SK-N-SH (cell line): ENCODE results near the gene C17orf67. TPM values are rescaled to one million over a fixed set of nuclear protein-coding genes. Genes with fewer than 3 reads are reported as not detected.
A peak's percentile ranks its signal among the peaks of the same experiment; 100 is the strongest.

Experiments
- CTCF ChIA-PET: fragments of 300-600, 350-600 bp; formaldehyde crosslinking; extraction: SDS; loops from one replicate; lab custom pipeline; 2021; lab: Yijun Ruan, JAX
- POLR2A ChIA-PET: fragments of 350-600 bp; sonication (Branson Sonifier 250); formaldehyde crosslinking; extraction: SDS; loops from one replicate; lab custom pipeline; 2020; ENCODE audit warnings: antibody characterized with exemption, inconsistent platforms; lab: Yijun Ruan, JAX
- DNase-seq: peaks from one replicate; pipeline ENCODE4 v3.0.0; 2012
- H2AFZ ChIP-seq: fragments of 200-600 bp; sonication (generic); 2 replicates; pipeline ENCODE4 v1.8.1; 2016; ENCODE audit warnings: antibody characterized with exemption, mild to moderate bottlenecking, low read depth
- H3F3A ChIP-seq: fragments of 200-600 bp; sonication (generic); replicated peaks from 2 replicates; pipeline ENCODE3; 2016; ENCODE audit warnings: antibody characterized with exemption, mild to moderate bottlenecking; ENCODE audit not compliant: insufficient read depth
- H3K27ac ChIP-seq, 2 experiments: fragments of 200-500 bp in 1 of 2; fragments of 200-600 bp in 1 of 2; sonication (Bioruptor generic) in 1 of 2; sonication (generic), shearing (Covaris generic) in 1 of 2; 2 replicates each; pipeline versions ENCODE4 v1.5.1 to v1.6.1; 2014 to 2016; ENCODE audit warnings: low read depth in 2 of 2, inconsistent platforms in 1 of 2, low read length in 1 of 2, mild to moderate bottlenecking in 1 of 2, mixed read lengths in 1 of 2
- H3K27me3 ChIP-seq: fragments of 200-600 bp; sonication (generic), shearing (Covaris generic); 2 replicates; pipeline ENCODE4 v1.6.1; 2016; ENCODE audit warnings: mixed run types; ENCODE audit not compliant: insufficient read depth
- H3K36me3 ChIP-seq, 2 experiments: fragments of 200-500 bp in 1 of 2; fragments of 200-600 bp in 1 of 2; sonication (Bioruptor generic) in 1 of 2; sonication (generic) in 1 of 2; replicated peaks in 1 of 2; 2 replicates each; pipeline versions ENCODE3 to v1.5.1; 2014 to 2016; ENCODE audit warnings: low read length in 1 of 2, mild to moderate bottlenecking in 1 of 2; ENCODE audit not compliant: insufficient read depth in 2 of 2, control insufficient read depth in 1 of 2
- H3K4me1 ChIP-seq, 2 experiments: fragments of 200-500 bp in 1 of 2; fragments of 200-600 bp in 1 of 2; sonication (Bioruptor generic) in 1 of 2; sonication (generic), shearing (Covaris generic) in 1 of 2; 2 replicates each; pipeline versions ENCODE4 v1.5.1 to v1.6.1; 2014 to 2016; ENCODE audit warnings: low read depth in 1 of 2, low read length in 1 of 2, mixed run types in 1 of 2; ENCODE audit not compliant: insufficient read depth in 2 of 2, control insufficient read depth in 1 of 2
- H3K4me2 ChIP-seq: fragments of 200-600 bp; sonication (generic), shearing (Covaris generic); 2 replicates; pipeline ENCODE4 v1.6.1; 2017; ENCODE audit warnings: mixed run types
- H3K4me3 ChIP-seq, 2 experiments: fragments of 200-500 bp in 1 of 2; fragments of 200-600 bp in 1 of 2; sonication (Bioruptor generic) in 1 of 2; sonication (generic), shearing (Covaris generic) in 1 of 2; 2 replicates each; pipeline versions ENCODE4 v1.5.1 to v1.8.1; 2014 to 2016; ENCODE audit warnings: low read depth in 2 of 2, inconsistent platforms in 1 of 2, low read length in 1 of 2, mild to moderate bottlenecking in 1 of 2, mixed read lengths in 1 of 2, moderate library complexity in 1 of 2
- H3K79me2 ChIP-seq: fragments of 200-600 bp; sonication (generic); 2 replicates; pipeline ENCODE4 v1.8.1; 2017; ENCODE audit warnings: mild to moderate bottlenecking; ENCODE audit not compliant: insufficient read depth
- H3K9ac ChIP-seq: fragments of 200-600 bp; sonication (generic); 2 replicates; pipeline ENCODE4 v1.6.1; 2017; ENCODE audit warnings: mixed run types
- H3K9me2 ChIP-seq: fragments of 200-600 bp; sonication (generic); 2 replicates; pipeline ENCODE4 v1.6.1; 2017; ENCODE audit warnings: mixed run types
- H3K9me3 ChIP-seq: fragments of 200-600 bp; sonication (generic); 2 replicates; pipeline ENCODE4 v1.6.1; 2017; ENCODE audit warnings: mixed run types, mild to moderate bottlenecking, moderate library complexity
- H4K20me1 ChIP-seq: fragments of 200-600 bp; sonication (generic); 2 replicates; pipeline ENCODE4 v1.6.1; 2017; ENCODE audit warnings: mild to moderate bottlenecking, mixed run types; ENCODE audit not compliant: insufficient read depth
- CHD2 ChIP-seq: fragments of 150-350 bp; IDR thresholded peaks from 2 replicates; pipeline ENCODE4 v1.6.1; 2018; ENCODE audit warnings: low read length; ENCODE audit not compliant: partially characterized antibody
- CTCF ChIP-seq: fragments of 200-600 bp; sonication (generic); IDR thresholded peaks from 2 replicates; pipeline ENCODE4 v1.6.1; 2017; ENCODE audit warnings: antibody characterized with exemption, mild to moderate bottlenecking, moderate library complexity
- ELF1 ChIP-seq: IDR thresholded peaks from 2 replicates; pipeline ENCODE4 v1.4.0; 2012
- EZH2phosphoT487 ChIP-seq: fragments of 200-600 bp; sonication (generic); IDR thresholded peaks from 2 replicates; pipeline ENCODE4 v1.6.1; 2017; ENCODE audit warnings: low read depth, mixed run types, mild to moderate bottlenecking, antibody characterized with exemption, moderate library complexity, borderline replicate concordance
- FOXM1 ChIP-seq: IDR thresholded peaks from 2 replicates; pipeline ENCODE4 v1.4.0; 2012; ENCODE audit warnings: low read depth, mild to moderate bottlenecking
- GATA2 ChIP-seq: sonication (generic); formaldehyde crosslinking; IDR thresholded peaks from 2 replicates; pipeline ENCODE4 v1.5.0; 2020; ENCODE audit warnings: mild to moderate bottlenecking, missing genetic modification reagents
- JUND ChIP-seq: IDR thresholded peaks from 2 replicates; pipeline ENCODE4 v1.4.0; 2012
- MAX ChIP-seq: IDR thresholded peaks from 2 replicates; pipeline ENCODE4 v1.4.0; 2012; ENCODE audit warnings: low read depth
- MEF2A ChIP-seq: IDR thresholded peaks from 2 replicates; pipeline ENCODE4 v1.4.0; 2012; ENCODE audit warnings: low read depth, borderline replicate concordance
- NFIC ChIP-seq: IDR thresholded peaks from 2 replicates; pipeline ENCODE4 v1.4.0; 2012; ENCODE audit warnings: borderline replicate concordance
- NRF1 ChIP-seq: IDR thresholded peaks from 2 replicates; pipeline ENCODE4 v1.6.1; 2012; ENCODE audit warnings: low read depth, mild to moderate bottlenecking, low read length
- POLR2AphosphoS5 ChIP-seq: IDR thresholded peaks from 2 replicates; pipeline ENCODE4 v1.6.1; 2012; ENCODE audit warnings: low read depth, low read length
- RAD21 ChIP-seq: IDR thresholded peaks from 2 replicates; pipeline ENCODE4 v1.6.1; 2012; ENCODE audit warnings: mild to moderate bottlenecking, low read length
- RCOR1 ChIP-seq: fragments of 150-350 bp; IDR thresholded peaks from 2 replicates; pipeline ENCODE4 v1.6.1; 2017; ENCODE audit warnings: antibody characterized with exemption, low read length
- RFX5 ChIP-seq: IDR thresholded peaks from 2 replicates; pipeline ENCODE4 v1.6.1; 2012; ENCODE audit warnings: mild to moderate bottlenecking, improper control_type of control experiment, low read length
- SIN3A ChIP-seq: IDR thresholded peaks from 2 replicates; pipeline ENCODE4 v1.6.1; 2012; ENCODE audit warnings: low read depth, mild to moderate bottlenecking, low read length, moderate library complexity, borderline replicate concordance
- SMC3 ChIP-seq: IDR thresholded peaks from 2 replicates; pipeline ENCODE4 v1.6.1; 2012; ENCODE audit warnings: low read depth, low read length, improper control_type of control experiment
- TAF1 ChIP-seq: IDR thresholded peaks from 2 replicates; pipeline ENCODE4 v1.6.1; 2012; ENCODE audit warnings: low read depth, mild to moderate bottlenecking, low read length, moderate library complexity, borderline replicate concordance
- TCF12 ChIP-seq: IDR thresholded peaks from 2 replicates; pipeline ENCODE4 v1.4.0; 2012
- YY1 ChIP-seq: IDR thresholded peaks from 2 replicates; pipeline ENCODE4 v1.4.0; 2012; ENCODE audit warnings: low read depth, mild to moderate bottlenecking
- WGBS: methylation state at CpG from one replicate; pipeline ENCODE4 v1.1.6; 2017; ENCODE audit warnings: low lambda C conversion rate; 5-methylcytosine and 5-hydroxymethylcytosine counted together
- polyA plus RNA-seq, 3 experiments: library from polyadenylated mRNA; depleted of rRNA; stranded (reverse); fragments of >200 nt; gene quantifications; 2 replicates each; pipeline ENCODE4 v1.2.3, GENCODE V29; 2012
- TF ChIP-seq, protein P1 (sequence below): IDR thresholded peaks from 2 replicates; pipeline ENCODE4 v1.4.0; 2012; ENCODE audit warnings: low read depth, borderline replicate concordance
- TF ChIP-seq, protein P2 (sequence below): IDR thresholded peaks from 2 replicates; pipeline ENCODE4; 2012

Gene C17orf67
- polyA plus RNA-seq, 1 of the 3 experiments (the other 2 are of a cell fraction), result 1.7 TPM

GRCh38 chr17:56819431-56820145 is 14.1 kb downstream of the C17orf67 start:
- no peaks in the 10 kb centered on the region for H4K20me1 ChIP-seq
- no peak overlapping the region; the same call in 1 of the 2 replicates for H3K4me2 ChIP-seq
- no peaks in the 10 kb centered on the region for H3K27me3 ChIP-seq
- H3F3A ChIP-seq, result no peaks in the 10 kb centered on the region
- peaks cover 5 to 6% of the 10 kb centered on the region in 2 experiments; a peak in 2 of 4 replicates for H3K4me1 ChIP-seq
- no peak overlapping the region for H3K9ac ChIP-seq
- no peak overlapping the region for H3K27ac ChIP-seq
- H2AFZ ChIP-seq, result peak overlapping the region; percentile 64
- H3K9me3 ChIP-seq, result no peaks in the 10 kb centered on the region
- H3K36me3 ChIP-seq, result no peaks in the 10 kb centered on the region
- no peak overlapping the region; a peak in 1 of 4 replicates for H3K4me3 ChIP-seq
- H3K79me2 ChIP-seq, result no peaks in the 10 kb centered on the region
- peak; percentile 87 for DNase-seq
- peak; percentile 88 for TF ChIP-seq RAD21
- TF ChIP-seq SMC3, result peak; percentile 93
- TF ChIP-seq CTCF, result peak; percentile 95
- no peak for TF ChIP-seq TCF12
- POLR2A ChIA-PET, result interaction anchor here (0.7 to 1.6 kb wide), 3 partner anchors 56 to 114 kb away, joined by 3 to 4 read pairs (median 3); partner anchors contain the start of gene TRIM25
- H3K9me2 ChIP-seq, result no peaks in the 10 kb centered on the region
- 18% methylated on average over 14 of the region's 14 CpGs for WGBS
- CTCF ChIA-PET, result interaction anchor here (0.6 to 15.9 kb wide), 67 partner anchors 8 to 1180 kb away, joined by 3 to 251 read pairs (median 5); partner anchors contain the start of genes C17orf67, COIL, DGKE and SCPEP1

DNA sequence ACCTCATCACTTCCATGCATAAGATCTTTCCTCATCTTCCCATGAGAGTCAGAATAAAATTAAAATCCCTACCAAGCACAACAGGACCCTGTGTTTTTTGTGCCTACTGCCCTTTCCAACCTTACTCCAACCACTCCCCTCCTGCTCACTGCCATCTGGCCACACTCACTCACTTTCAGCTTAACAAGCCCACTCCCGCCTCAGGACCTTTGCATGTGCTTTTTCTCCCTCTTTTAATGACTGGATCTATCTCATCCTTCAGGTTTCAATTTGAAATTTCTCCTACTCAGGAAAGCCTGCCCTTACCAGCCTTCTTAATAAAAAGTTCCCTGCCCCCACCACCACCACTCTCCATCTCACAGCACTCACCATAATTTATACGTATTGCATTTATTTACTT is 14.7 kb downstream of the C17orf67 start:
- no peak for TF ChIP-seq ELF1
- no peak for TF ChIP-seq SIN3A
- no peak for TF ChIP-seq TAF1
- TF ChIP-seq NFIC, result no peak
- TF ChIP-seq, protein P1, sequence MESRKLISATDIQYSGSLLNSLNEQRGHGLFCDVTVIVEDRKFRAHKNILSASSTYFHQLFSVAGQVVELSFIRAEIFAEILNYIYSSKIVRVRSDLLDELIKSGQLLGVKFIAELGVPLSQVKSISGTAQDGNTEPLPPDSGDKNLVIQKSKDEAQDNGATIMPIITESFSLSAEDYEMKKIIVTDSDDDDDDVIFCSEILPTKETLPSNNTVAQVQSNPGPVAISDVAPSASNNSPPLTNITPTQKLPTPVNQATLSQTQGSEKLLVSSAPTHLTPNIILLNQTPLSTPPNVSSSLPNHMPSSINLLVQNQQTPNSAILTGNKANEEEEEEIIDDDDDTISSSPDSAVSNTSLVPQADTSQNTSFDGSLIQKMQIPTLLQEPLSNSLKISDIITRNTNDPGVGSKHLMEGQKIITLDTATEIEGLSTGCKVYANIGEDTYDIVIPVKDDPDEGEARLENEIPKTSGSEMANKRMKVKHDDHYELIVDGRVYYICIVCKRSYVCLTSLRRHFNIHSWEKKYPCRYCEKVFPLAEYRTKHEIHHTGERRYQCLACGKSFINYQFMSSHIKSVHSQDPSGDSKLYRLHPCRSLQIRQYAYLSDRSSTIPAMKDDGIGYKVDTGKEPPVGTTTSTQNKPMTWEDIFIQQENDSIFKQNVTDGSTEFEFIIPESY, result no peak
- TF ChIP-seq EZH2phosphoT487, result no peak
- TF ChIP-seq MAX, result no peak
- no peak for TF ChIP-seq FOXM1
- TF ChIP-seq GATA2, result no peak
- TF ChIP-seq RCOR1, result no peak
- no peak for TF ChIP-seq MEF2A
- TF ChIP-seq NRF1, result no peak
- no peak for TF ChIP-seq RFX5
- TF ChIP-seq YY1, result no peak
- TF ChIP-seq, protein P2, sequence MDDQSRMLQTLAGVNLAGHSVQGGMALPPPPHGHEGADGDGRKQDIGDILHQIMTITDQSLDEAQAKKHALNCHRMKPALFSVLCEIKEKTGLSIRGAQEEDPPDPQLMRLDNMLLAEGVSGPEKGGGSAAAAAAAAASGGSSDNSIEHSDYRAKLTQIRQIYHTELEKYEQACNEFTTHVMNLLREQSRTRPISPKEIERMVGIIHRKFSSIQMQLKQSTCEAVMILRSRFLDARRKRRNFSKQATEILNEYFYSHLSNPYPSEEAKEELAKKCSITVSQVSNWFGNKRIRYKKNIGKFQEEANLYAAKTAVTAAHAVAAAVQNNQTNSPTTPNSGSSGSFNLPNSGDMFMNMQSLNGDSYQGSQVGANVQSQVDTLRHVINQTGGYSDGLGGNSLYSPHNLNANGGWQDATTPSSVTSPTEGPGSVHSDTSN, result no peak
- TF ChIP-seq POLR2AphosphoS5, result no peak
- no peak for TF ChIP-seq JUND
- no peak for TF ChIP-seq CHD2

More for the DNA sequence above, 14.7 kb downstream of the C17orf67 start:
- Histone ChIP-seq H2AFZ (peak overlapping the region; percentile 64; the same call in 1 of the 2 replicates), H3F3A (no peaks in the 10 kb centered on the region), H3K4me1 (peaks cover 5 to 6% of the 10 kb centered on the region in 2 experiments; a peak in 2 of 4 replicates), H3K79me2 (no peaks in the 10 kb centered on the region), H3K4me2 (no peak overlapping the region; the same call in 1 of the 2 replicates), H3K9ac (no peak overlapping the region), H3K9me2 (no peaks in the 10 kb centered on the region), H3K9me3 (no peaks in the 10 kb centered on the region), H3K27me3 (no peaks in the 10 kb centered on the region), H3K27ac (no peak overlapping the region), H3K4me3 (no peak overlapping the region), H4K20me1 (no peaks in the 10 kb centered on the region), H3K36me3 (no peaks in the 10 kb centered on the region)
- ChIA-PET POLR2A (interaction anchor here (0.7 kb wide), 1 partner anchor 57 kb away, joined by 3 read pairs; no protein-coding TSS in a partner anchor), CTCF (interaction anchor here (0.6 to 15.9 kb wide), 55 partner anchors 8 to 1181 kb away, joined by 3 to 251 read pairs (median 6); partner anchors contain the start of genes C17orf67, COIL, DGKE and SCPEP1)
- 96% methylated on average over 2 of the region's 2 CpGs for WGBS
- no peak for DNase-seq
